ENCODE measurements around the gene TTC39A.
"Not testable (repeated sequence)": the region's sequence is repeated elsewhere in the genome, so short reads cannot be mapped to it uniquely, and the experiment has no call there.

The TTC39A gene

DNA sequence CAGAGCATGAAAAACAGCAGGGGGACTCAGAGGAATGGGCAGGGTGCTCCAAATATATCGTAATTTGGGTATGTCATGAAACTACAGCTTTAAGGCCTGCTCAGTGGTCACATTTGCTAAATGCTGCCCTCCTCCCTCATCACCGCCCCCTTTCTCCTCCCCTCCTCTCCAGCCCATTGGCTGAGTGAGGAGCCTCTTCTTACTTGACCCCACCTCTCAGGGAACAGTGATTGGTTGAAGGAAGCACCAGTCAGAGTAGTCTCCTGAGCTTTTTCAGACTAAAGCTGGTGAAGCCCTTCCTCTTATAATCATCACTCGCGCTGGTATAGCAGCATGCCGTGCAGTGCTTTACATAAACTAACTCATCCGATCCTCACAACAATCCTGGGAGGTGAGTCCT is 10.0 kb upstream of the TTC39A start:
- in situ Hi-C loops (cut with MboI; ENCODE audit: low sequenced_read_pairs) = no loop called here

DNA sequence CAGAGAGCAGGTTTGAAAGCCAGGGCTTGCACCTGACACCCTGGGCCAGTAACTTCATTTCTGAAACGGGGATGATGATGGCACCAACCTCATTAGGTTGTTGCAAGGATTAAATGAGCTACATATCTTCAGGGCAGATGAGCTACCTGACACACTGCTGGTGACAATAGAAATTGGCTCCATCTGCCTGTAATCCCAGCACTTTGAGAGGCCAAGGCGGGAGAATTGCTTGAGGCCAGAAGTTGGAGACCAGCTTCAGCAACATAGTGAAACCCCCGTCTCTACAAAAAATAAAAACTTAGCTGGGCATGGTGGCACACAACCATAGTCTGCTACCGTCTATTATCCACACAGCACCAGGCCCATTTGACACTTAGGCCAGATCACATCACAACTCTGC is 6.3 kb upstream of the TTC39A start:
- in situ Hi-C loops (cut with MboI; ENCODE audit: low sequenced_read_pairs) = no loop called here

DNA sequence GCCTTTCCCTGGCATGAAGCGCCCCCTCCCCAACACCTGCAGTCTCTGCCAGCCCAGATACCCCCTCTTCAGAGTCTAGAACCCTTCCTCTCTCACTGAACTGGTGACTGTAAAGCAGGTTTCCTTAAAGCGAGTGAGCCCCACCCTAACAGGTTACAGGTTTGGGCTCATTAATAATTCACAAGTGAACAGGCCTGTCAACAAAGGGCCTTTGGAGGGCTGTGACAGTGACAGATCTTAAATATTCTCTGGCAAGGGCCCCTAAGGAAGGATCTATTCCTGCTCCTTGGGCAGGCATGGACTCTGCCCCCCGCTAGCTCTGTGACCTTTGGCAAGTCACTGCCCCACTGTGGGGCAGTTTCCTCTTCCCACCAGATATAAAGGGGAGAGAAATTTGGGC is 5.6 kb upstream of the TTC39A start:
- in situ Hi-C loops (cut with MboI; ENCODE audit: low sequenced_read_pairs) = no loop called here

DNA sequence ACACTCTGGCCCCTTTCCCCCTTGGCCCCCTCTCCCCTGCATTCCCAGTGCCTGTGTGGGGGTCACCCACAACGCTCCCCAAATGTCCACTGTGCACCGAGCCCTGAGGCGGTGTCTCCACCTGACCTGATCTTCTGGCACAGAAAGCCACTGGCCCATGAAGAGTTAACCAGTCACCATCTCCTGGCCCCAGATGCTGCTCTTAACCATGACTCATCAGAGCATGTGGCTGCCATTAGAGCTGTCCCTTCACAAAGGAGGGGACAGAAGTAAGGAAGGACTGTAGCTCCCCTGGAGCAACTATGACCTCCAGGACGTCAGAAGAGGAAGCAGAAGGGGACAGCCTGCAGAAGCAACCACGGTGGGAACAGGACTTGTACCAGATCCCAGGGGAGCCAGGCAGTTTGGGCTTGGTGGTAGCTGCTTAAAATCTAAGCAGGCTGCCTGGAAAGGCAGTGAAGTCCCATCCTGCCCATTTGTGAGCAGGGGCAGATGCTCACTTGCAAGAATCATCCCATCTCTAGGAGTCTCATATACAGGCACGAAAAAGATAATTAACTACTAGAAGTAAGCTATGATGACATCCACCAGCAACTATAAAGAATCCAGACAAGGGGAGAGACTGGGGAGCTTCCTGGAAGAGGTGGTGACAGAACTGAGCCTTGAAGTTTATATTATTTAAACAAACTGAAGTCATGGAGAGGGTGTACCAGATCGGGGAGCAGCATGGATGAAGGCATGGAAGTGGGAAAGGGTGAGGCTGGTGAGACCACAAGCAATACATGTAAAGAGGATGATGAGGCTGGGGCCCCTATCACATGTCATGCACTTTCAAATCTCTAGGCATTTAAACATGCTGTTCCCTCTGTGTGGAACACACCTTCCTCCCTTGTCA is 1.1 kb upstream of the TTC39A start:
- in situ Hi-C loops (cut with MboI; ENCODE audit: low sequenced_read_pairs) = no loop called here

DNA sequence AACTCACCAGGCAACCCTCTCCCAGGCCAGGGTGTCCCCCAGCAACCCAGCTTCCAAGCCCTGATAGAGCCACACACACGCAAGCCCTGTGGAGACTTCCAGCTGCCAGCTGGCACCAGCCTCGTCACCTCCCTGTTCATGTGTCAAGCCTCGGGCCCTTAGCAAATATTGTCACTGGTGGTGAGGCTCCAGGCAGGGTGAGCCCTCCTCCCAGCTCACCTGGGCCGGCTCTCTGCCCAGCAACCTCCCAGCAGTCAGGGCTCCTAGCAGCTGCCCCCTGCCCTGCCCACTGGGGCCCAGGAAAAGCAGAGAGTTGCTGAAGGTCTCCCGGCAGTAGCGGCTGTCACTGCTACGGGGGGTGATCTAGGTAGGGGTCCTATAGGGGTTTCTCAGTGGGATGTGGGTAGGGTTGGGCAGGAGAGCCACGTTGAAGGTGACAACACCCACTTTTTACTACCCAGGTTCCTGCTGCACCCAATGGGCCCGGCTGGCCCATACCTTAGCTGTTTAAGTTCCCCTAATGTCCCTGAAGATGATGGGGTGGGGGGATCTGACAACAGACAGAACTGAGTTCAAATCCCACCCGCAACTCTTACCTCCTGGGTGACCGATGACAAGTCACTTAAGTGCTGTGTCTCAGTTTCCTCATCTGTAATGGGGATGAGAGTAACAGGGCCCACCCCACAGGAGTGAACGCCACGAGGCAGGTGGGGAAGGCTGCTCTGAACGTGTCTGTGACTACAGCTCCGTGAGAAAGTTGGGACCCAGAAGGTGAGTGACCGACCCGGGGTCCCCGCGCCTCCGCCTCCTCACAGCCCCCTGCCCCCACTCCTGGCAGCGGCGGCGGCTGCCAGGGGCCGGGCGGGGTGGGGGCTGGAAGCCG is 678 bp downstream of the TTC39A start:
- in situ Hi-C loops (cut with MboI; ENCODE audit: low sequenced_read_pairs) = no loop called here

DNA sequence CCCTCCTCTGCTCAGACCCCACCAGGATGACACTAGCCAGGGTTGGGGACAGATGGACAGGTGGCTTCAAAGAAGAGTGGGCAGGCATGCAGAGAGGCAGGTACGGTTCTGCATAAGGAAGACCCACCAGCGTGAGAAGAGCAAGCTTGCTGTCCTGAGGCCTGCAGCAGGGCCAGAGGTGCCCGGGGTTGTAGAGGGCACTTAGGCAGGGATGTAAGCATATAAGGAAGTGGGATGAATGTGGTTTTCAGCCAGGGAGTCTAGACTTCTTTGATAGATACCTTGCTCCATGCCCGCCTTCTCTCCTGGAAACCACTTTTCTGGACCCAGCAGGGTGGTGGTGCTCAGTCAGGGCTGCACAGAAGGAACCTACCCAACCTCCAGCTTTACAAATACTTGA is 1.4 kb downstream of the TTC39A start:
- in situ Hi-C loops (cut with MboI; ENCODE audit: low sequenced_read_pairs) = no loop called here

DNA sequence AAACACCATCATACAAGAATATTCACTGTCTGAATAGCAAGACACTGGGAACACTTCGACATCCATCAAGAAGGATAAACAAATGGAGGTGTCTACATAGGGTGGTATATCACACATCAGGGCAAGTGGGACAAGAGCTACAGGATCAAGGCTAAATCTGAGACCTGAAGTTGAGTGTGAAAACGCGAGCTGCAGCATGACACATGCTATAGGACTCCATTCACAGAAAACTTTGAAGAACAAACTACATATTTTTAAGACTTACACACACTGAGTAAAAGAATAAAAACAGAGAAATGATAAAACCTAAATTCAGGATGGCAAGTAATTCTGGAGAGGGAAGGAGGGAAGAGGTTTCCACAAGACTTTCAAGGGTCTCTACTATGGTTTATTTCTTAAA is 2.1 kb downstream of the TTC39A start:
- in situ Hi-C loops (cut with MboI; ENCODE audit: low sequenced_read_pairs) = no loop called here

DNA sequence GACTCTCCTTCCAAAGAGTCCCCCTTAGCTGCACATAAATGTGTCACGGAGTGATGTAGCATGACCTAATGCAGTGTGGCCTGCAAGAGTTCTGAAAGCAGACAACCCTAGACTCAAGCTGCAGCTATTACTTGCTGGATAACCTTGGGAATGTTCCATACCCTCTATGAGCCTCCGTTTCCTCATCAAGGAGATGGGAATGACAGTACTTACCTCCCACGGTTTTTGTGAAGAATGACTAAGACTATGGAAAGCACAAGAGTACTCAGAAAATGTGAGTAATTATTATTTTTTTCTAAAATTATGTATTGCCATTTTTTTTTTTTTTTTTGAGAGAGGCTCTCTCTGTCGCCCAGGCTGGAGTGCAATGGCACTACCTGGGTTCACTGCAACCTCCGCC is 3.0 kb downstream of the TTC39A start:
- in situ Hi-C loops (cut with MboI; ENCODE audit: low sequenced_read_pairs) = no loop called here

DNA sequence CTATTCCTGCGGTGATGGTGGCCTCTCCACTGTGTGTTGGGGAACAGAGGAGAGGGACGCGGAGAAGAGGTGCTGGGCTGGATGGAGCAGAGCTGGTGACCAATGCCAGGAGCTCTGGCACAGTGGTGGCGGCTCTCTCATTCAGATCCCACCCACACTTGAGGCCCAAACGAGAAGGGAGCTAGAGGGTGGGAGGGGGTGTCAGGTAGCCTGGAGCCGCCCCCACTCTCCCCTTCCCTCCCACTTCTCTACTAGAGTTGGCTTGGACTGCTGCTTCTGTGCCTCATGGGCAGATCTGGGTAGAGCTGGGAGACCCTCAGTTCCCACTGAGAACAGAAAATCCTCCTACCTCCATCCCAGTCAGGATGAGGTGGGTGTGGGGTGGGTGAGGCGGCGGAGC is 3.5 kb downstream of the TTC39A start:
- in situ Hi-C loops (cut with MboI; ENCODE audit: low sequenced_read_pairs) = no loop called here

DNA sequence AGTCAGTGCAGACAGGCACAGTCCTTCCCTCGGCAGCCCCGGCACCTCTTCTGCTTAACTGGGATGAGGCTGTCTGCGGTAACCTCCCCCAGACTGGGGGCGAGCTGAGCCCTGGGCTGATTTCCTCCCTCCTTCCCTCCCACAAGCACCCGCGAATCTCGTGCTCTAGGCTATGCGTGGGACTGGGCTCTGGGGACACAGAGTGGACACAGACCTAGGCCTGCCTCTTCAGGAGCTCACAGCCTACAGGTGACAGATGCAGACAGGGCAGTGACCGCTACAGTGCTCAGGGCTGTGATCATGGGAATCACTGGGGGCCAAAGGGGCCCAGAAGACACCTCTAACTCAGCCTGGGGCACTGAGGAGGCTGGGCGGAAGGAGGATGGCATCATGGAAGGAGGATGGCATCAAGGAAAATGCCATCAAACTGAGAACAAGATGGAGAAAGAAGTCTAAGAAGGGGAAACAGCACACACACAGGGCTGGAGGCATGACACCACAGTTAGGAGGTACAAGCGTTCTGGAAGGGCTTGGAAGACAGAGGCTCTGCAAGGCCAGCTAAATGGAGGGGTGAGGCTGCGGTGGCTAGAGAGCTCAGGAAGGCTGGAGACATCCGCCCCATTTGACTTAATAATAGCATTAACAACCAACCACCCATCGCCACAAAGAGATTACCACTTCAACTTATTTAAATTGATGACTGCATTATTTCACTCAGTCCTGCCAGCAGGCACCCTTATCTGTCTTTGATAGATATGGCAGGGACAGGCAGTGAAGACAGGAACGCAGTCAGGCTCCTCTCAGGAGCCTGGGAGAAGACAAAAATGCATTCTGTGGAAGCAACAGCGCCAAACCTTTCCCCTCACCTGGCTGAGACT is 4.2 kb downstream of the TTC39A start:
- in situ Hi-C loops (cut with MboI; ENCODE audit: low sequenced_read_pairs) = no loop called here

DNA sequence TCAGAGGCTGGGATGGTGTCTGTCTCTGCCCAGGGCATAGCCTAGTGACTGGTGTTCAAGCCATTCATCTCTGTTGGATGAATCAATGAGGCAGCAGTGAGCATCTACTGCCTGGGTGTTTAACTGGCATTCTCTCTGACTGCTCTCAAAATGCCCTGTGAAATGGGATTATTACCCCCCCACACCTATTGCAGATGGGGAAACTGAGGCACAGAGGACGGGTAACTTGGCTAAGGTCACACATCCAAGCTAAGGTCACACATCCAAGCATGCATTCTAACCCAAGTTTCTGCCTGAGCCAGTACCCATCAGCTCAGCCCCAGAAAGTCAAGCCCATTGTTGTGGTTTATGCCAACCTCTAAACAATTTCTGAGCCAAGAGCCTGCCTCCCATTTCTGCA is 5.0 kb downstream of the TTC39A start:
- in situ Hi-C loops (cut with MboI; ENCODE audit: low sequenced_read_pairs) = no loop called here

DNA sequence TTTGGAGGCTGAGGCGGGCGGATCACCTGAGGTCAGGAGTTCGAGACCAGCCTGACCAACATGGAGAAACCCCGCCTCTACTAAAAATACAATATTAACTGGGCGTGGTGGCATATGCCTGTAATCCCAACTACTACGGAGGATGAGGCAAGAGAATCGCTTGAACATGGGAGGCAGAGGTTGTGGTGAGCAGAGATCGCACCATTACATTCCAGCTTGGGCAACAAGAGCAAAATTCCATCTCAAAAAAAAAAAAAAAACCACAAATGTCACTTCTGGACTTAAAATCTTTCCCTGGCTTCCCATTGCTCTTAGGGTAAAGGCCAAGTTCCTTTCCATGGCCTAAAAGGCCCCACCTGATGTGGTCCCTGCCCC is 5.4 kb downstream of the TTC39A start:
- in situ Hi-C loops (cut with MboI; ENCODE audit: low sequenced_read_pairs) = not testable (repeated sequence)

DNA sequence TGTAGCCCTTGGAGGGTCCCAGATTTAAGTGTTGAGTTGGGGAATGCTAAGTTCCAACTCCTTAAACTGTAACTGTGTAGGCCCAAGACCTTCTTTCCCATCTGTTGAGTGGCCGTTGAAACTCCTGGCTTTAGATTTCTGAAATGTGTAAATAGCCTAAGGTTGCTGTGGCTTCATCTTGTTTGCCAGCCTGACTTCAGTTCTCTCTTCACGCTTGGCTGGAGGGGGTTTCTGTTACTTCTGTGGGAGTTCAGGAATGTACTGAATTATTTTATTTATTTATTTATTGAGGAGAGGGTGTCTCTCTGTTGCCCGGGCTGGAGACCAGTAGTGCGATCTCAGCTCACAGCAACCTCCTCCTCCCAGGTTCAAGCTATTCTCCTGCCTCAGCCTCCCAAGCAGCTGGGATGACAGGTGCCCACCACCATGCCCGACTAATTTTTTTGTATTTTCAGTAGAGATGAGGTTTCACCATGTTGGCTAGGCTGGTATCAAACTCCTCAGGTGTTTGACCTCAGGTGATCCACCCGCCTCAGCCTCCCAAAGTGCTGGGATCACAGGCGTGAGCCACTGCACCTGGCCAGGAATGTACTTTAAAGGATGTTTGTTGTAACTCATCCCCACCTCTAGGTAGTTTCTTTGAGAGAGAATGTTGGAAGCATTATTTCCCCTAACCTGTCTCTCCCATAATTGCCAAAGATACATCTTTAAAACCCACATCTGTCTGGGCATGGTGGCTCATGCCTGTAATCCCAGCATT is 5.9 kb downstream of the TTC39A start:
- in situ Hi-C loops (cut with MboI; ENCODE audit: low sequenced_read_pairs) = no loop called here

DNA sequence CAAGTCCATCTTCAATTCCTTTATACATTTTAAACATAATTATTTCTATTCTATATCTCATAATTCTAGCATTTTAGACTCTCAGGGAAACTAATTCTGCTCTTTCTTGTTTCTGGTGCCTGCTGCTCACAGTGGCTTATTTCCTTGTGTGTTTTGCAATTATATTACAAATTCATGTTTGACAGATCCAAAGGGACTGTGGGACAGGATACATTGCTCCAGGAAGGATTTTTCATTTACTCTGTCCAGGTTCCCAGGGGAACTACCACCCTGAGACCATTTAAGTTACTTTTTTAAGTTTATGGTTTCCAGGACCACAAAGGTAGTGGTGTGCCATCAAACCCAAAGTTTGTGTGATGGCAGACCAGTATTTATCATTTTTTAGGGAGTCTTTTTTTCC is 6.6 kb downstream of the TTC39A start:
- in situ Hi-C loops (cut with MboI; ENCODE audit: low sequenced_read_pairs) = no loop called here

DNA sequence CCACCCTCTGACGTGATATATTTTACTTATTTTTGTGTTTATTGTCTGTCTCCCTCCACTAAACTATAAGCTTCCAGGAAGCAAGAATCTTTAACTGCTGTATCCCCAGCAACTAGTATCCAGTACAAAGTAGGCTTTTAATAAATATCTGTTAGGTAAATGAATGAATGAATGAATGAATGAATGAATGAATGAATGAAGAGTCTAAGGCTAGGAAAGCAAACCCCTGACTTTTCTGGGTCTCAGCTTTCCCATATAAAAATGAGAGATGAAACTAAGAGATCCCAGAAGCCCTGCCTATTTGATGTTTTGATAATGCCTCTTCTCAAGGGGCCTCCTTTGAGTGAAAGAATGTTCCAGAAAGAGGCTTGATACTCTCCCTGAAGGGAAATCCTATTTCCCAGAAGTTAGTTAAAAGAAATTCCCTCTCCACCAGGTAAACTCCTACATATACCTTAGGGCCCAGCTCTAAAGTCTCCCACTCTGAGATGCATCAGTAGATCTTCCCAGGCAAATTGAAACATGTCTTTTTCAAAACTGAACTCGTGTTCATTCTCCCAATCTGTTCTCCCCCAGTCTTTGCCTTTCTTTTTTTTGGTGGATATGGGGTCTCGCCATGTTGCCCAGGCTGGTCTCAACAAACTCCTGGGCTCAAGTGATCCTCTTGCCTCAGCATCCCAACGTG is 7.8 kb downstream of the TTC39A start:
- in situ Hi-C loops (cut with MboI; ENCODE audit: low sequenced_read_pairs) = no loop called here

DNA sequence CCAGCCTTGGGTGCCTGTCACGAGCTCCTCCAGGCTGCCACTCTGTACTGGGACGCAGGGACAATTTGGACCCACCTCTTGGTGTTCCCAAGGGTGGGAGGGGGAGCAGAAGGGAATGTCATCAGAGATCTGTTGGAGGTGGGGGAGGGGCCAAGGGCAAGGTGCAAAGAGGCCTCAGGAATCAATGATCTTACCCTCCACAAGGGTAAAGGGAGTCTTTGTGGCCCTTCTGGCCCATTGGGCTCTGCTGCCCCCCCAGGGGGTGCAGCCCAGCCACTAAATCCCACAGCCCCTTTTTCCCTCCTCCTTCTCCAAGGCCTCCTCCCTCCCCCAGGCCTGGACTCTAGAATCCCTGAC is 8.5 kb downstream of the TTC39A start:
- in situ Hi-C loops (cut with MboI; ENCODE audit: low sequenced_read_pairs) = no loop called here

DNA sequence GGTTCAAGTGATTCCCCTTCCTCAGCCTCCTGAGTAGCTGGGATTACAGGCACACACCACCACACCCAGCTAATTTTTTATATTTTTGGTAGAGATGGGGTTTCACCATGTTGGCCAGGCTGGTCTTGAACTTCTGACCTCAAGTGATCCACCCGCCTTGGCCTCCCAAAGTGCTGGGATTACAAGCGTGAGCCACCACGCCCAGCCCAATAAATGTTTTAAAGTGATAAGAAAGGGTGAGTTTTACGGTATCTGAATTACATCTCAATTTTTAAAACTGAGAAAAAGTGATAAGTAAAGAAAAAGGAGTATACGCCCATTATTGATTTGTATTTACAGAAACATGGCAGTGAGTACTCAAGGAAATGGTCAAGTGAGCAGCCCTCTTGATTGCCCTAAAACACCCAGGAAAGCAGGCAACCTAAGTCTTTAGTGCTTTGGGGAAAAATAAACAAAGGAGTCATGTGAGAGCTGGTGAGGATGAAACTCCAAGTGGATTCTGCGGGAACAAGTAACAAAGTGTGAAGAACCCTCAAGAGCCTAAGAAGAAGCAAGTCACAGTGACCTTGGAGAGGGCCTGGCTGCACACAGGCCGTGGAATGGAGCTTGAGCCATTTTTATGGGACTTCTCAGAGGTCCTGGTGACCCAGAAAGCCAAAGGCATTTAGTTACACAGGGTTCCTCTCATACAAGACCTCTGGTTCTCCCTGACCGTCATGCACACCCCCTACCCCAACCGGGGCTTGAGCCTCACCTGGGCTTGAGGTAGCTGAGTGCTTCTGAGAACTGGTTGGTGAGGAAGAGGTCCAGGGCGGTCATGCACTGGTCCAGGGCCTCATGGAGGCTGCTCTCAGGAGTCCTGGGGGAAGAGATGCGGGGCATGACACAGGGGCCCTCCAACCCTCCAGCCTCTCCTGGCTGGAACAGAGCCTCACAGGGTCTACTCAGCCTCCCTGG is 9.1 kb downstream of the TTC39A start:
- in situ Hi-C loops (cut with MboI; ENCODE audit: low sequenced_read_pairs) = no loop called here

DNA sequence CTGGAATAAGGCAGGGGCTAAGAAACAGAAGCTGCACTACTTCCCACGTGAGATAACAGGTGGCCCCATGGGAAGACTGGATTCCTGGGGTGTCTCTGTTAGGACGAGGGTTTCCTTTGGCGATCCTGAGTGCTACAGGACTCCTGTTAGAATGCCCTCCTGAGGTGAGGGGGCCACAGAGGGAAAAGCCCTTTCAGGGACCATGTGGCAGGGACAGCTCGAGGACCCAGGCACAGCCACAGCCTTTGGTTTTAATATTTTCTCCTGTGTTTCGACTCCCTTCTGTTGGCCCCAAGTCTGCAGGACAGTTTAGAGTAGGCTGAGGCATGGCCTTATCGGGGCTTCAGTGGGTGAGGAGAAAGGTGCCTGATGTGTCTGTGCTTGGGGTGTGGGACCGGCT is 12.6 kb downstream of the TTC39A start:
- in situ Hi-C loops (cut with MboI; ENCODE audit: low sequenced_read_pairs) = no loop called here

DNA sequence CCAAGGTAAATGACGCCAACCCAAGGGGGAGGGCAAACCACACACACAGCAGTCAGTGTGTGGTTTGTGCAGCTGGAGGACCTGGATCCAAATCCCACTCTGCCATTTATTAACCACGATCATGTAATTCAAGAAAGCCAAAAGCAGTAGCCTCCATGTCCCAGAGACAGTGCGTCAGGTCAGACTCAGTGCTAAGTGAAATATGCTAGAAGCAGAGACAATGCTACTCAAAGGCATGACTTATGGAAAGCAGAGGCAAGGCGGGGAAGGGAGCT is 13.6 kb downstream of the TTC39A start:
- in situ Hi-C loops (cut with MboI; ENCODE audit: low sequenced_read_pairs) = no loop called here
